ENCODE results near the gene AGMO.

AGMO gene

GRCh38 chr7:15389073-15389472, 172.7 kb downstream of the AGMO start:
- no peak overlapping the region for H3K9ac ChIP-seq (ENCODE audit: low read depth in 1 of 2, low read length in 2 of 2)
- H3K4me3 ChIP-seq (ENCODE audit: low read depth in 1 of 2, low read length in 2 of 2) = no peak overlapping the region

GRCh38 chr7:15378494-15379145, 183.2 kb downstream of the AGMO start:
- Histone ChIP-seq H3K9ac (ENCODE audit: low read depth in 1 of 2, low read length in 2 of 2) (no peak overlapping the region), H3K9me3 (ENCODE audit: control insufficient read depth in 1 of 2, low read length in 2 of 2) (no peaks in the 10 kb centered on the region), H3K27me3 (ENCODE audit: control insufficient read depth in 1 of 2, insufficient read depth in 2 of 2, low read length in 2 of 2) (no peaks in the 10 kb centered on the region), H3K4me3 (ENCODE audit: low read depth in 1 of 2, low read length in 2 of 2) (no peak overlapping the region), H3K36me3 (ENCODE audit: control insufficient read depth in 1 of 2, insufficient read depth in 2 of 2, low read length in 2 of 2) (no peaks in the 10 kb centered on the region), H3K27ac (ENCODE audit: low read depth, low read length) (no peak overlapping the region), H3K4me1 (ENCODE audit: control insufficient read depth in 1 of 2, insufficient read depth in 2 of 2, low read length in 2 of 2) (no peaks in the 10 kb centered on the region)

More at GRCh38 chr7:15389073-15389472, 172.7 kb downstream of the AGMO start:
- Histone ChIP-seq H3K9me3 (ENCODE audit: control insufficient read depth in 1 of 2, low read length in 2 of 2) (no peaks in the 10 kb centered on the region), H3K27ac (ENCODE audit: low read depth, low read length) (no peak overlapping the region), H3K36me3 (ENCODE audit: control insufficient read depth in 1 of 2, insufficient read depth in 2 of 2, low read length in 2 of 2) (no peaks in the 10 kb centered on the region), H3K4me1 (ENCODE audit: control insufficient read depth in 1 of 2, insufficient read depth in 2 of 2, low read length in 2 of 2) (no peaks in the 10 kb centered on the region), H3K27me3 (ENCODE audit: control insufficient read depth in 1 of 2, insufficient read depth in 2 of 2, low read length in 2 of 2) (no peaks in the 10 kb centered on the region)

GRCh38 chr7:15376600-15376999, 185.2 kb downstream of the AGMO start:
- H3K9ac ChIP-seq (ENCODE audit: low read depth in 1 of 2, low read length in 2 of 2) = no peak overlapping the region
- H3K9me3 ChIP-seq (ENCODE audit: control insufficient read depth in 1 of 2, low read length in 2 of 2) = no peaks in the 10 kb centered on the region
- no peak overlapping the region for H3K27ac ChIP-seq (ENCODE audit: low read depth, low read length)
- no peak overlapping the region for H3K4me3 ChIP-seq (ENCODE audit: low read depth in 1 of 2, low read length in 2 of 2)
- no peaks in the 10 kb centered on the region for H3K27me3 ChIP-seq (ENCODE audit: control insufficient read depth in 1 of 2, insufficient read depth in 2 of 2, low read length in 2 of 2)
- H3K4me1 ChIP-seq (ENCODE audit: control insufficient read depth in 1 of 2, insufficient read depth in 2 of 2, low read length in 2 of 2) = no peaks in the 10 kb centered on the region
- H3K36me3 ChIP-seq (ENCODE audit: control insufficient read depth in 1 of 2, insufficient read depth in 2 of 2, low read length in 2 of 2) = no peaks in the 10 kb centered on the region

- no peak overlapping the region for H3K27ac ChIP-seq (ENCODE audit: low read depth, low read length)
- H3K36me3 ChIP-seq (ENCODE audit: control insufficient read depth in 1 of 2, insufficient read depth in 2 of 2, low read length in 2 of 2) = no peaks in the 10 kb centered on the region
- no peaks in the 10 kb centered on the region for H3K4me1 ChIP-seq (ENCODE audit: control insufficient read depth in 1 of 2, insufficient read depth in 2 of 2, low read length in 2 of 2)
- H3K9me3 ChIP-seq (ENCODE audit: control insufficient read depth in 1 of 2, low read length in 2 of 2) = no peaks in the 10 kb centered on the region
- no peaks in the 10 kb centered on the region for H3K27me3 ChIP-seq (ENCODE audit: control insufficient read depth in 1 of 2, insufficient read depth in 2 of 2, low read length in 2 of 2)
- no peak overlapping the region for H3K9ac ChIP-seq (ENCODE audit: low read depth in 1 of 2, low read length in 2 of 2)
- no peak overlapping the region for H3K4me3 ChIP-seq (ENCODE audit: low read depth in 1 of 2, low read length in 2 of 2)
Measured at GRCh38 chr7:15370441-15370840, 191.4 kb downstream of the AGMO start.

- H3K9me3 ChIP-seq (ENCODE audit: control insufficient read depth in 1 of 2, low read length in 2 of 2) = no peaks in the 10 kb centered on the region
Measured at GRCh38 chr7:15368653-15369052, 193.2 kb downstream of the AGMO start.

GRCh38 chr7:15367897-15368296, 193.9 kb downstream of the AGMO start:
- H3K9me3 ChIP-seq (ENCODE audit: control insufficient read depth in 1 of 2, low read length in 2 of 2) = no peaks in the 10 kb centered on the region
- no peaks in the 10 kb centered on the region for H3K4me1 ChIP-seq (ENCODE audit: control insufficient read depth in 1 of 2, insufficient read depth in 2 of 2, low read length in 2 of 2)
- H3K4me3 ChIP-seq (ENCODE audit: low read depth in 1 of 2, low read length in 2 of 2) = no peak overlapping the region
- no peak overlapping the region for H3K27ac ChIP-seq (ENCODE audit: low read depth, low read length)
- no peaks in the 10 kb centered on the region for H3K27me3 ChIP-seq (ENCODE audit: control insufficient read depth in 1 of 2, insufficient read depth in 2 of 2, low read length in 2 of 2)
- H3K9ac ChIP-seq (ENCODE audit: low read depth in 1 of 2, low read length in 2 of 2) = no peak overlapping the region
- no peaks in the 10 kb centered on the region for H3K36me3 ChIP-seq (ENCODE audit: control insufficient read depth in 1 of 2, insufficient read depth in 2 of 2, low read length in 2 of 2)

More at GRCh38 chr7:15368653-15369052, 193.2 kb downstream of the AGMO start:
- H3K4me1 ChIP-seq (ENCODE audit: control insufficient read depth in 1 of 2, insufficient read depth in 2 of 2, low read length in 2 of 2) = no peaks in the 10 kb centered on the region
- H3K4me3 ChIP-seq (ENCODE audit: low read depth in 1 of 2, low read length in 2 of 2) = no peak overlapping the region
- no peaks in the 10 kb centered on the region for H3K36me3 ChIP-seq (ENCODE audit: control insufficient read depth in 1 of 2, insufficient read depth in 2 of 2, low read length in 2 of 2)
- no peaks in the 10 kb centered on the region for H3K27me3 ChIP-seq (ENCODE audit: control insufficient read depth in 1 of 2, insufficient read depth in 2 of 2, low read length in 2 of 2)
- H3K9ac ChIP-seq (ENCODE audit: low read depth in 1 of 2, low read length in 2 of 2) = no peak overlapping the region
- H3K27ac ChIP-seq (ENCODE audit: low read depth, low read length) = no peak overlapping the region

- Histone ChIP-seq H3K9ac (ENCODE audit: low read depth in 1 of 2, low read length in 2 of 2) (no peak overlapping the region), H3K4me3 (ENCODE audit: low read depth in 1 of 2, low read length in 2 of 2) (no peak overlapping the region), H3K4me1 (ENCODE audit: control insufficient read depth in 1 of 2, insufficient read depth in 2 of 2, low read length in 2 of 2) (no peaks in the 10 kb centered on the region), H3K36me3 (ENCODE audit: control insufficient read depth in 1 of 2, insufficient read depth in 2 of 2, low read length in 2 of 2) (no peaks in the 10 kb centered on the region), H3K9me3 (ENCODE audit: control insufficient read depth in 1 of 2, low read length in 2 of 2) (no peaks in the 10 kb centered on the region), H3K27ac (ENCODE audit: low read depth, low read length) (no peak overlapping the region), H3K27me3 (ENCODE audit: control insufficient read depth in 1 of 2, insufficient read depth in 2 of 2, low read length in 2 of 2) (no peaks in the 10 kb centered on the region)
Measured at GRCh38 chr7:15358112-15358511, 203.7 kb downstream of the AGMO start.

GRCh38 chr7:15352421-15353206, 209.2 kb downstream of the AGMO start:
- H3K4me1 ChIP-seq (ENCODE audit: control insufficient read depth in 1 of 2, insufficient read depth in 2 of 2, low read length in 2 of 2) = no peaks in the 10 kb centered on the region
- H3K27me3 ChIP-seq (ENCODE audit: control insufficient read depth in 1 of 2, insufficient read depth in 2 of 2, low read length in 2 of 2) = no peaks in the 10 kb centered on the region
- H3K4me3 ChIP-seq (ENCODE audit: low read depth in 1 of 2, low read length in 2 of 2) = no peak overlapping the region
- H3K9ac ChIP-seq (ENCODE audit: low read depth in 1 of 2, low read length in 2 of 2) = no peak overlapping the region
- H3K9me3 ChIP-seq (ENCODE audit: control insufficient read depth in 1 of 2, low read length in 2 of 2) = no peaks in the 10 kb centered on the region
- H3K36me3 ChIP-seq (ENCODE audit: control insufficient read depth in 1 of 2, insufficient read depth in 2 of 2, low read length in 2 of 2) = no peaks in the 10 kb centered on the region
- H3K27ac ChIP-seq (ENCODE audit: low read depth, low read length) = no peak overlapping the region

- no peak overlapping the region for H3K9ac ChIP-seq (ENCODE audit: low read depth in 1 of 2, low read length in 2 of 2)
- H3K36me3 ChIP-seq (ENCODE audit: control insufficient read depth in 1 of 2, insufficient read depth in 2 of 2, low read length in 2 of 2) = no peaks in the 10 kb centered on the region
- no peak overlapping the region for H3K4me3 ChIP-seq (ENCODE audit: low read depth in 1 of 2, low read length in 2 of 2)
- H3K27me3 ChIP-seq (ENCODE audit: control insufficient read depth in 1 of 2, insufficient read depth in 2 of 2, low read length in 2 of 2) = no peaks in the 10 kb centered on the region
- no peak overlapping the region for H3K27ac ChIP-seq (ENCODE audit: low read depth, low read length)
- H3K9me3 ChIP-seq (ENCODE audit: control insufficient read depth in 1 of 2, low read length in 2 of 2) = no peaks in the 10 kb centered on the region
- no peaks in the 10 kb centered on the region for H3K4me1 ChIP-seq (ENCODE audit: control insufficient read depth in 1 of 2, insufficient read depth in 2 of 2, low read length in 2 of 2)
Measured at GRCh38 chr7:15345216-15345615, 216.6 kb downstream of the AGMO start.

- H3K9ac ChIP-seq (ENCODE audit: low read depth in 1 of 2, low read length in 2 of 2) = no peak overlapping the region
- H3K36me3 ChIP-seq (ENCODE audit: control insufficient read depth in 1 of 2, insufficient read depth in 2 of 2, low read length in 2 of 2) = no peaks in the 10 kb centered on the region
- no peak overlapping the region for H3K27ac ChIP-seq (ENCODE audit: low read depth, low read length)
- no peaks in the 10 kb centered on the region for H3K9me3 ChIP-seq (ENCODE audit: control insufficient read depth in 1 of 2, low read length in 2 of 2)
- no peaks in the 10 kb centered on the region for H3K4me1 ChIP-seq (ENCODE audit: control insufficient read depth in 1 of 2, insufficient read depth in 2 of 2, low read length in 2 of 2)
- H3K4me3 ChIP-seq (ENCODE audit: low read depth in 1 of 2, low read length in 2 of 2) = no peak overlapping the region
- H3K27me3 ChIP-seq (ENCODE audit: control insufficient read depth in 1 of 2, insufficient read depth in 2 of 2, low read length in 2 of 2) = no peaks in the 10 kb centered on the region
Measured at GRCh38 chr7:15341817-15342216, 220.0 kb downstream of the AGMO start.
